SK-N-MC (cell line): ENCODE results near the gene CHD1L.
"Not testable (repeated sequence)": the region's sequence is repeated elsewhere in the genome, so short reads cannot be mapped to it uniquely, and the experiment has no call there.

Experiments used
- DNase-seq: peaks from one replicate; pipeline ENCODE4 v3.0.0-alpha.2; 2011; ENCODE audit warnings: low read depth, low spot score
- H3K27ac ChIP-seq: fragments of 200-600 bp; sonication (generic); 2 replicates; pipeline ENCODE4 v1.5.1; 2016; ENCODE audit warnings: mixed run types
- H3K36me3 ChIP-seq: fragments of 200-600 bp; sonication (generic); 2 replicates; pipeline ENCODE4 v1.6.1; 2017; ENCODE audit warnings: antibody characterized with exemption, low read length, mixed read lengths; ENCODE audit not compliant: insufficient read depth
- H3K4me3 ChIP-seq: fragments of 200-600 bp; sonication (generic); 2 replicates; pipeline ENCODE4 v1.5.1; 2016
- H3K9ac ChIP-seq: fragments of 200-600 bp; sonication (generic); 2 replicates; pipeline ENCODE4 v1.8.0; 2017; ENCODE audit warnings: mixed run types, mixed read lengths; ENCODE audit not compliant: insufficient read length
- H3K9me3 ChIP-seq: fragments of 200-600 bp; sonication (generic); 2 replicates; pipeline ENCODE4 v1.6.1; 2017; ENCODE audit warnings: low read depth, mild to moderate bottlenecking, antibody characterized with exemption, low read length, moderate library complexity, mixed read lengths
- EZH2 ChIP-seq: fragments of 200-600 bp; sonication (generic); IDR thresholded peaks from one replicate; pipeline ENCODE4 v1.6.1; 2017; ENCODE audit warnings: antibody characterized with exemption
- FOXP2 ChIP-seq: optimal IDR thresholded peaks from 2 replicates; pipeline ENCODE3; 2011; ENCODE audit warnings: mild to moderate bottlenecking, moderate library complexity; ENCODE audit not compliant: insufficient read depth; ENCODE audit errors: extremely low read length, control extremely low read depth
- POLR2AphosphoS5 ChIP-seq: IDR thresholded peaks from 2 replicates; pipeline ENCODE4 v1.6.1; 2012; ENCODE audit warnings: mild to moderate bottlenecking, low read depth, low read length, borderline replicate concordance

Gene CHD1L

GRCh38 chr1:147242449-147243227 is at the start of gene CHD1L:
Gene CHD1L, plus strand, starts transcription at chr1:147242684. Its CDS starts 20 bp downstream, at chr1:147242704.
- H3K27ac ChIP-seq, result 0 out of 2 replicates have a peak within 1 kb of the TSS, but pooled peaks have one; percentile 26
- H3K36me3 ChIP-seq, result no peaks in the 10 kb centered on the region
- peak within 1 kb of the TSS; percentile 92 for H3K9ac ChIP-seq
- DNase-seq, result peak; percentile 22
- no peaks in the 10 kb centered on the region for H3K9me3 ChIP-seq
- TF ChIP-seq FOXP2 (peak; percentile 74), EZH2 (no peak), POLR2AphosphoS5 (peak; percentile 68)
- peak within 1 kb of the TSS; percentile 98 for H3K4me3 ChIP-seq

- H3K36me3 ChIP-seq, H3K9ac ChIP-seq, H3K27ac ChIP-seq, H3K9me3 ChIP-seq, DNase-seq, H3K4me3 ChIP-seq: not testable (repeated sequence)
Observed at GRCh38 chr1:147197324-147197723, 45.2 kb upstream of the CHD1L start.

GRCh38 chr1:147201276-147201675 is 41.2 kb upstream of the CHD1L start:
- TF ChIP-seq FOXP2, result no peak
- TF ChIP-seq EZH2, result no peak
- no peak for TF ChIP-seq POLR2AphosphoS5
- Histone ChIP-seq H3K9me3 (no peaks in the 10 kb centered on the region), H3K4me3 (no peak overlapping the region), H3K9ac (no peak overlapping the region), H3K27ac (no peak overlapping the region), H3K36me3 (no peaks in the 10 kb centered on the region)
- no peak for DNase-seq

- H3K9me3 ChIP-seq, result no peaks in the 10 kb centered on the region
- H3K9ac ChIP-seq, result no peak overlapping the region
- no peaks in the 10 kb centered on the region for H3K36me3 ChIP-seq
- no peak for TF ChIP-seq FOXP2
- TF ChIP-seq EZH2, result no peak
- no peak for TF ChIP-seq POLR2AphosphoS5
- H3K27ac ChIP-seq, result no peak overlapping the region
- DNase-seq, result no peak
- H3K4me3 ChIP-seq, result no peak overlapping the region
Observed at GRCh38 chr1:147201786-147202185, 40.7 kb upstream of the CHD1L start.

GRCh38 chr1:147202576-147202975 is 39.9 kb upstream of the CHD1L start:
- H3K27ac ChIP-seq, result no peak overlapping the region
- TF ChIP-seq FOXP2 (no peak), EZH2 (no peak), POLR2AphosphoS5 (no peak)
- no peak for DNase-seq
- no peak overlapping the region for H3K4me3 ChIP-seq
- H3K36me3 ChIP-seq, result no peaks in the 10 kb centered on the region
- no peaks in the 10 kb centered on the region for H3K9me3 ChIP-seq
- H3K9ac ChIP-seq, result no peak overlapping the region

GRCh38 chr1:147204080-147204479 is 38.4 kb upstream of the CHD1L start:
- Histone ChIP-seq H3K4me3 (no peak overlapping the region), H3K27ac (no peak overlapping the region), H3K9me3 (no peaks in the 10 kb centered on the region), H3K9ac (no peak overlapping the region), H3K36me3 (no peaks in the 10 kb centered on the region)
- no peak for DNase-seq
- TF ChIP-seq FOXP2 (no peak), POLR2AphosphoS5 (no peak), EZH2 (no peak)

GRCh38 chr1:147207192-147207591 is 35.3 kb upstream of the CHD1L start:
- no peak overlapping the region for H3K27ac ChIP-seq
- H3K4me3 ChIP-seq, result no peak overlapping the region
- no peaks in the 10 kb centered on the region for H3K36me3 ChIP-seq
- no peak overlapping the region for H3K9ac ChIP-seq
- no peaks in the 10 kb centered on the region for H3K9me3 ChIP-seq
- no peak for TF ChIP-seq POLR2AphosphoS5
- no peak for TF ChIP-seq FOXP2
- TF ChIP-seq EZH2, result no peak
- DNase-seq, result no peak

GRCh38 chr1:147208619-147209018 is 33.9 kb upstream of the CHD1L start:
- no peak overlapping the region for H3K4me3 ChIP-seq

More at GRCh38 chr1:147208619-147209018, 33.9 kb upstream of the CHD1L start:
- TF ChIP-seq EZH2 (no peak), POLR2AphosphoS5 (no peak)
- no peaks in the 10 kb centered on the region for H3K36me3 ChIP-seq
- DNase-seq, result no peak
- H3K27ac ChIP-seq, result no peak overlapping the region
- no peaks in the 10 kb centered on the region for H3K9me3 ChIP-seq
- no peak overlapping the region for H3K9ac ChIP-seq
